ENCODE results near the gene OR2A12. TPM values are rescaled to one million over a fixed set of nuclear protein-coding genes. Genes with fewer than 3 reads are reported as not detected.

The OR2A12 gene
- total RNA-seq, 1 experiment from 2014 or later: not detected

- Histone ChIP-seq H3K4me3 (ENCODE audit: low read depth in 2 of 2, low read length in 2 of 2) (no peak overlapping the region), H3K36me3 (ENCODE audit: control insufficient read depth, insufficient read depth, low read length) (no peaks in the 10 kb centered on the region), H3K27ac (ENCODE audit: low read length) (no peak overlapping the region), H3K27me3 (ENCODE audit: control insufficient read depth, insufficient read depth, low read length) (no peaks in the 10 kb centered on the region; the same call in 1 of the 2 replicates), H3K9me3 (ENCODE audit: control insufficient read depth, insufficient read depth, low read depth, low read length) (no peaks in the 10 kb centered on the region), H3K4me1 (ENCODE audit: control insufficient read depth, insufficient read depth, low read length) (no peaks in the 10 kb centered on the region)
- ChIA-PET POLR2A (interaction anchor here (0.6 kb wide), 1 partner anchor 344 kb away, joined by 4 read pairs; no protein-coding TSS in a partner anchor), CTCF (no interaction called here)
- intact Hi-C loops (cut with micrococcal nuclease; ENCODE audit: unreplicated experiment) (no loop called here), in situ Hi-C loops (cut with HindIII; ENCODE audit: low pct_unique_long_range_greater_than_20kb, low sequenced_read_pairs) (no loop called here)
- ATAC-seq: no peak
- no peak for DNase-seq (ENCODE audit: low read depth, low spot score)
- no TSS peak for BruUV-seq (replicated peaks)
- TF ChIP-seq POLR2AphosphoS5 (IDR thresholded peaks at IDR 0.05; ENCODE audit: low read depth, low read length): no peak
- TF ChIP-seq REST (IDR thresholded peaks at IDR 0.05; ENCODE audit: insufficient read depth in 1 of 2, low read depth in 2 of 2, low read length in 1 of 2): no peak
- TF ChIP-seq CTCF (IDR thresholded peaks at IDR 0.05): no peak
Observed at GRCh38 chr7:144037414-144038035, 48.6 kb upstream of the OR2A12 start.

- ChIA-PET POLR2A (no interaction called here), CTCF (interaction anchor here (0.6 kb wide), 1 partner anchor 17 kb away, joined by 3 read pairs; no protein-coding TSS in a partner anchor)
- no peaks in the 10 kb centered on the region for H3K36me3 ChIP-seq (ENCODE audit: control insufficient read depth, insufficient read depth, low read length)
- DNase-seq (ENCODE audit: low read depth, low spot score) (no peak), ATAC-seq (no peak)
- no peak overlapping the region for H3K4me3 ChIP-seq (ENCODE audit: low read depth in 2 of 2, low read length in 2 of 2)
- TF ChIP-seq SIN3A (IDR thresholded peaks at IDR 0.05; ENCODE audit: borderline replicate concordance, insufficient read depth, low read depth, low read length) (no peak), POLR2AphosphoS5 (IDR thresholded peaks at IDR 0.05; ENCODE audit: low read depth, low read length) (no peak), TCF7L2 (IDR thresholded peaks at IDR 0.05; ENCODE audit: low read depth, low read length) (no peak), REST (IDR thresholded peaks at IDR 0.05; ENCODE audit: insufficient read depth in 1 of 2, low read depth in 2 of 2, low read length in 1 of 2) (no peak), CTCF (IDR thresholded peaks at IDR 0.05) (no peak)
- BruUV-seq (replicated peaks): no TSS peak
- H3K9me3 ChIP-seq (ENCODE audit: control insufficient read depth, insufficient read depth, low read depth, low read length): no peaks in the 10 kb centered on the region
- no peaks in the 10 kb centered on the region for H3K4me1 ChIP-seq (ENCODE audit: control insufficient read depth, insufficient read depth, low read length)
- intact Hi-C loops (cut with micrococcal nuclease; ENCODE audit: unreplicated experiment) (no loop called here), in situ Hi-C loops (cut with HindIII; ENCODE audit: low pct_unique_long_range_greater_than_20kb, low sequenced_read_pairs) (no loop called here)
- no peak overlapping the region for H3K27ac ChIP-seq (ENCODE audit: low read length)
- H3K27me3 ChIP-seq (ENCODE audit: control insufficient read depth, insufficient read depth, low read length): no peaks in the 10 kb centered on the region
Observed at GRCh38 chr7:144038887-144039286, 47.2 kb upstream of the OR2A12 start.
